ENCODE measurements around the gene GABRG3. TPM values are rescaled to one million over a fixed set of nuclear protein-coding genes. Genes with fewer than 3 reads are reported as not detected.

The GABRG3 gene
- total RNA-seq, 2 experiments from 2014 or later: not detected

DNA sequence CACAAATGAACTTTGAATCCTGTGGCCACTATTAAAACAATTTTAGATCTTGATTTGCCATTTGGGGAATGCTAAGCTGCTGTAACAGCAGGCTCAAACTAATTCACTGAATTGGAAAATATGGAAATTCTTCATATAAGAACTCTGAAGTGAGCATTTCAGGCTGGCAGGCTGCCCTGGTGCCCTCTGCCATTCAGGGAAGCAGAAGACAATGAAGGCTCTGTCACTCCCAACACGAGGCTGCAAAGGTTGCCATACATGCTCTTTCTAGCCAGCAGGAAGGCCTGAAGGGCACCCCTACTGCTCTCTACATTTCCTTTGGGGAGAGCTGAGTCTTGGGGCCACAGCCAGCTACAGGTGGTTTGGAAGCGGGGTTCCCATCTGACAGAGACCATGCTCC, 88.0 kb downstream of the GABRG3 start:
- DNase-seq: no peak
- H3K36me3 Mint-ChIP-seq (ENCODE audit: low read depth): no peaks in the 10 kb centered on the region
- CTCF ChIA-PET: no interaction called here
- POLR2A ChIA-PET: no interaction called here
- peaks cover 12% of the 10 kb centered on the region for H3K9me3 Mint-ChIP-seq
- no peak overlapping the region for H3K4me3 Mint-ChIP-seq
- H3K27me3 Mint-ChIP-seq: no peaks in the 10 kb centered on the region
- H3K4me1 Mint-ChIP-seq: no peaks in the 10 kb centered on the region
- no peak overlapping the region for H3K27ac Mint-ChIP-seq

DNA sequence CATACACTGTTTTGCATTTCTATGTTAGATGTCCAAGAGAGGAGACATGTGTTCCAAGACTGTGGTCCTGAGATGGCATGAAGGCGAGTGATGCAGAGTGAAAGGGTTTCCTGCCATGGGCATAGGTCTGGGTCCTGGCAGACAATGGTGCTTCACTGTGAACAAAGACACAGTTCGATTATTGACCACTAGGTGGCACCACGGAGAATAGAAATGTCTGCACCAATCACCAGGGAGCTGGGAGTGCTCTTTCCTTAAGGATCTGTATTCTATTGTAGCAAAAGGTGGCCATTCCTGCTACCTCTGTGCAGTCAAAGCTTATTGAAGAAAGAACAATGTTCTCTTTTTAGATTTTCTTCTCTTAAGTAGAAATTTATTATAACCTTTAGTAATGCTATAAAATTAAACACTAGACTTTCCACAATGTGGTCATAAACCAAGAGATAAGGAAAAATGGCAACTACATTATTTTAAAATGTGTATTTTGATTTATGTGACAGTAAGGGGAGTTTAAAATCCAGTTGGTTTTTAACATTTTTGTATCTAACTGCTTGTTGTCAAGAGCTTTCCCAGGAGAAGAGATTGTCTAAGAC, 88.7 kb downstream of the GABRG3 start:
- Mint-ChIP-seq H3K4me3 (no peak overlapping the region), H3K4me1 (no peaks in the 10 kb centered on the region), H3K27ac (no peak overlapping the region), H3K27me3 (no peaks in the 10 kb centered on the region), H3K36me3 (ENCODE audit: low read depth) (no peaks in the 10 kb centered on the region), H3K9me3 (peaks cover 12% of the 10 kb centered on the region)
- ChIA-PET CTCF (interaction anchor here (0.7 to 1.0 kb wide), 4 partner anchors 10 to 83 kb away, joined by 3 to 4 read pairs (median 4); no protein-coding TSS in a partner anchor), POLR2A (no interaction called here)
- peak; percentile 17 for DNase-seq

DNA sequence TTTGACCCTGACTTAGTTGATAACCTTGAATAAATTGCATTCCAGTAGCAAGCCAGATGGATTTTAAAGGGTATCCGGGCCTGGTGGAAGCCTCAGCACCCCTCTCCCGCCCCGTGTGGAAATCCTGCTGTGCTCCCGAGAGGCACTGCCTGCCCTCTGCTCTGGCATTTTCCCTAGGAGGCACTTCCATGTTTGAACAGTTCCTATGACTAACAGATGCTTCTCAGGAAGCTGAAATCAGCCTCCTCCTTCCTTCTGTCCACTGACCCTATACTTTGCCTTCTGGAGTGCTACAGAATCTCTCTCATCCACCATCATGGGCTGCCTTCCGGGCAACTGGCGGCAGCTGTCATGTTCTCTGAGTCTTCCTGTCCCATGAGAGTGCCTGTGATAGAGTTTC, 90.8 kb downstream of the GABRG3 start:
- Mint-ChIP-seq H3K4me3 (no peak overlapping the region), H3K36me3 (ENCODE audit: low read depth) (no peaks in the 10 kb centered on the region), H3K27me3 (no peaks in the 10 kb centered on the region), H3K4me1 (no peaks in the 10 kb centered on the region), H3K27ac (no peak overlapping the region), H3K9me3 (peaks cover 17% of the 10 kb centered on the region)
- ChIA-PET CTCF (no interaction called here), POLR2A (no interaction called here)
- DNase-seq: no peak

DNA sequence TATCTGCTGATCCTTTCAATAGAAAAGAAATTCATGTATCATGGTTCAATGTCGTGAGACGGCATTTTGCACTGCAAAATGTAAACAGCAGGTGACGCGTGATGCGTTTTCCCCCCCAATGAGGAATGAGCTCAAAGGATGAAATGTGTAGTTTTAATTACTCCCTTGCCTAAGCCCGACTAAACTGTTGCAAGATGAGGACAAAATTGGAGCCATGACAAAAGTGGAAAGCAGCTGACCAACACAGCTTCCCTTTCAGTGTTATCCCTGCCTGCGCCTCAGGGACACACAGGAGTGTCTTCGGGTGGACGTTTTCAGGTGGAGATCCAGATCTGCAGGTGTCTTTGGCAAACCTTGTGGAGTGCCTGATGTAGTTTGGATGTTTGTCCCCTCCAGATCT, 92.0 kb downstream of the GABRG3 start:
- POLR2A ChIA-PET: no interaction called here
- CTCF ChIA-PET: no interaction called here
- Mint-ChIP-seq H3K9me3 (peaks cover 26% of the 10 kb centered on the region), H3K4me1 (no peaks in the 10 kb centered on the region), H3K4me3 (no peak overlapping the region), H3K36me3 (ENCODE audit: low read depth) (no peaks in the 10 kb centered on the region), H3K27ac (no peak overlapping the region), H3K27me3 (no peaks in the 10 kb centered on the region)
- no peak for DNase-seq

DNA sequence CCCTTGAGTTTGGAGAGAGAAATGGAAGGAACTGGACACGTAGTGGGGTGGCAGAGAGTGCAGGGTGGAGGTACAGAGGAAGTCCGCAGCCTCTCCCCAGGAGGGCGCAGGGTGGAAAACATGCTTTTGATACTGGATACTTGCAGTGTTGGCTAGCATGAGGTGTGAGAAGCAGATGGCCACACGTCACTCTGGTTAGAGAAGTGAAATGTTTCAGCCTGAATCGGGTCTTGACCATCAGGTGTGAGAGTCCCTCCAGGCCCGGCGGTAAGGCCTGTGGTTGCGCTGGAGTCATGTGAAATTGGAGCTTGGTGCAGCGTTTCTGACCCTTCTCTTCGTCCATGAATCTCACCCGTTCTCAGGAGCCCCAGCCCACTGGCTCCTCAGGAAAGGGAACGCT, 93.1 kb downstream of the GABRG3 start:
- ChIA-PET POLR2A (no interaction called here), CTCF (no interaction called here)
- H3K27me3 Mint-ChIP-seq: no peaks in the 10 kb centered on the region
- DNase-seq: no peak
- no peak overlapping the region for H3K4me3 Mint-ChIP-seq
- H3K9me3 Mint-ChIP-seq: peaks cover 30% of the 10 kb centered on the region
- no peaks in the 10 kb centered on the region for H3K36me3 Mint-ChIP-seq (ENCODE audit: low read depth)
- no peak overlapping the region for H3K27ac Mint-ChIP-seq
- no peaks in the 10 kb centered on the region for H3K4me1 Mint-ChIP-seq

DNA sequence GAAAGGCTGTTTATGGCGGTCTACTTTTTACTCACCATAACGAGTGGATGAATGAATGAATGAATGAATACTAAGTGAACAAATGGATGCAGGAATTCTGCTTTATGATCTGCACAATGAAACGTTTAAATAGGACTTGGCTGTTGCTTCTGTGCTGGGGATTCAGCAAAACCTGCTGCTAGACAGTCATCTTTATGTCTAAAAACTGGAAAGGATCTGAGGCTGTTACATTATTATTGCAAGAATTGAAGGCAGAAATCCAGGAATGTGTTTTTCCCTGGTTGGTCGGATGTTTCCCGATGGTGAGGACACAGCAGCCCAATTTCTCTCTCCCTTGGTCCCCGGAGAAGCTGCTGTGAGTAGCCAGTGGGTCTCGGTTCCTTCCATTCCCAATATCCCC, 94.2 kb downstream of the GABRG3 start:
- H3K9me3 Mint-ChIP-seq: peaks cover 37% of the 10 kb centered on the region
- no peaks in the 10 kb centered on the region for H3K36me3 Mint-ChIP-seq (ENCODE audit: low read depth)
- H3K27me3 Mint-ChIP-seq: no peaks in the 10 kb centered on the region
- no peak for DNase-seq
- ChIA-PET POLR2A (no interaction called here), CTCF (no interaction called here)
- H3K4me3 Mint-ChIP-seq: no peak overlapping the region
- no peaks in the 10 kb centered on the region for H3K4me1 Mint-ChIP-seq
- H3K27ac Mint-ChIP-seq: no peak overlapping the region

DNA sequence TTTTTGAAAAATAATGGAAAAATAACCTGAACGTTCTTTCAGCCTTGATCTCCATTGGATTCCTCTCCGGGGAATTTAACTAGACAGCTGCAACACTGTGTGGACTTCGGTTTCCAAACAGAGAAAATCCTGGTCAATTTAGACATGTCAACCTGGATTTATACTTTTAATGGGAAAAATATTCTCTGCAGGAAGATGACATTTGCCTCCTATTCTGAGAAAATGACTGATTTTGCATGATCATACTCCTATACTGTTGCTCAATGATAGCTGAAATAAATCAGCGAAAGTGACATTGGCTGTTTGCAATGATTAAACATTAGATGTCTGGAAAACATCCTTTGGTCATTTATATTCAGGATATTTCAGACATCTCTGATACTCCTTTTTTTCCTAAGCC, 94.8 kb downstream of the GABRG3 start:
- no peaks in the 10 kb centered on the region for H3K36me3 Mint-ChIP-seq (ENCODE audit: low read depth)
- ChIA-PET POLR2A (no interaction called here), CTCF (no interaction called here)
- no peaks in the 10 kb centered on the region for H3K27me3 Mint-ChIP-seq
- DNase-seq: no peak
- H3K9me3 Mint-ChIP-seq: peaks cover 38% of the 10 kb centered on the region
- no peak overlapping the region for H3K27ac Mint-ChIP-seq
- H3K4me3 Mint-ChIP-seq: no peak overlapping the region
- no peaks in the 10 kb centered on the region for H3K4me1 Mint-ChIP-seq

DNA sequence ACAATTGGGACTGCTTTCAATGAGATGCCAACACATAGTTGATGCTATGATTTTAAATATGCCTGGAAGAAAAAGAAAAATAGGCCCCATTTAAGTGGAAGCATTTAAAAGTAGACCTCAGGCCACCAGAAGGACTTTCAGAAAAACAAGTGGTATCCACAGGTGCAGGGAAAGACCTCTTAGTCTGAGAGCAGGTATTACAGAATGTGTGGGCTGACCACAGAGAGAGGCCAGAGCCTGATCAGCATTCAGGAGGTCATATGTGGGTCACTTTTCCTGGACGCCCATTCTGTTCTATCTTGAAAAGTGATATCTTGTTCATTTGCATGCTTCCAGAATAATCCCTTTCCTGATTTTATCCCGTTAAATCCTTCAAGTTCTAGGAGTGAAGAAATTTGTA, 95.5 kb downstream of the GABRG3 start:
- no peak overlapping the region for H3K4me3 Mint-ChIP-seq
- no peaks in the 10 kb centered on the region for H3K4me1 Mint-ChIP-seq
- ChIA-PET CTCF (no interaction called here), POLR2A (no interaction called here)
- DNase-seq: no peak
- no peaks in the 10 kb centered on the region for H3K36me3 Mint-ChIP-seq (ENCODE audit: low read depth)
- no peak overlapping the region for H3K27ac Mint-ChIP-seq
- H3K27me3 Mint-ChIP-seq: no peaks in the 10 kb centered on the region
- H3K9me3 Mint-ChIP-seq: peaks cover 41% of the 10 kb centered on the region

DNA sequence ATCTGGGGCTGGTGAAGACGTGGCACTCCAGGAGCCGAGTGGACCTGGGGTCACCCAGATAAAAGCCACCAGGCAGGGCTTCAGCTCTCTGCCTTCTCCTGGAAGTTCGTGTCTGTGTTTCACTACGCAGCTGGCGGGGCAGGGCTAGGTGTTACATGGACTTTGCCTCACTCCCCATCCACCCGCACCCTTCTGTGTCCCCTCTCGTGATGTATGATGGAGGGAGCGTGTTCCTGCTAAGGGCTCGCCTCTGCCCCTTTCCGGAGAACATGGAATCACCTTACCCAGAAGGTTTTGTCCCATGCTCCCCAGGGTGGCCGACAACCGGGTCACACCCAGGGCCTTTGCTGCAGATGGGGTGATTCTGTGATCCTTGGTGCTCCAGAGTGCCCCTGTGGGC, 96.2 kb downstream of the GABRG3 start:
- POLR2A ChIA-PET: no interaction called here
- CTCF ChIA-PET: no interaction called here
- Mint-ChIP-seq H3K36me3 (ENCODE audit: low read depth) (no peaks in the 10 kb centered on the region), H3K9me3 (peaks cover 41% of the 10 kb centered on the region), H3K4me1 (no peaks in the 10 kb centered on the region), H3K4me3 (no peak overlapping the region), H3K27ac (no peak overlapping the region), H3K27me3 (no peaks in the 10 kb centered on the region)
- no peak for DNase-seq

DNA sequence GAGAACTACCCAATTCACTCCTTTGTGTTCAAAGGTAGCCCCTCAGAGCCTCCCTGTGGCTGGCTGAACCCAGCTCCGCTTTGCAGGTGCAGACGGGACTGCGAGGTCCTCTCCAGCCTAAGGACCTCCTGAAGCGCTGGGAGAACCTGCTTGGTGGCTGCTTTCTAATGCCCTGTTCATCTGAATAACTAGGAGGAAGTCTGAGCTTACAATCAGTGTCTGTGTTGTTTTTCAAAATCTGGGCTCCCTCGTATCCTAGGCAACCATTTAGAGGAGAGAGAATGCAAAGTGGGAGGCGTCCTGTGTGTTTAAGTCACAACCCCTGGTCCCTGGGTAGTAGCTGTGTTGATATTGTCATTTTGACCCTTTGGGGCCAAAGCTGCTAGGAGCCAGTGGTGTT, 99.9 kb downstream of the GABRG3 start:
- ChIA-PET POLR2A (no interaction called here), CTCF (no interaction called here)
- H3K9me3 Mint-ChIP-seq: peaks cover 49% of the 10 kb centered on the region
- no peak overlapping the region for H3K27ac Mint-ChIP-seq
- H3K4me3 Mint-ChIP-seq: no peak overlapping the region
- no peak for DNase-seq
- no peaks in the 10 kb centered on the region for H3K4me1 Mint-ChIP-seq
- no peaks in the 10 kb centered on the region for H3K27me3 Mint-ChIP-seq
- H3K36me3 Mint-ChIP-seq (ENCODE audit: low read depth): no peaks in the 10 kb centered on the region

DNA sequence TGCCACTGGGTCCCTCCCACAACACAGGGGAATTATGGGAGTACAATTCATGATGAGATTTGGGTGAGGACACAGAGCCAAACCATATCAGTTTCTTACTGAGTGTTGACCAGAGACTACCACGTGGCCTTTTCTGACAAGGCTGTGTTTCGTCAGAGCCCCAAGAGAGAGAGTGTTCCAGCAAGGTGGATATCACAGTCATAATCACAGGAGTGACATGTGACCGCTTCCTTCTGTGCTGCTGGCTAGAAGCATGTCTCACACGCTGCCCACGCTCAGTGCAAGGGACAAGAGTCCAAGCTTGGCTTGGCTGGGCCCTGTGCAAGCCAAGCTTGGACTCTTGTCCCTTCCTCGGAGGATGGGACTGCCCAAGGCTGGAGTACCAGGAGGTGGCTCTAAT, 103.2 kb downstream of the GABRG3 start:
- no peak for DNase-seq
- POLR2A ChIA-PET: no interaction called here
- H3K4me1 Mint-ChIP-seq: no peaks in the 10 kb centered on the region
- no peak overlapping the region for H3K27ac Mint-ChIP-seq
- no peak overlapping the region for H3K4me3 Mint-ChIP-seq
- H3K36me3 Mint-ChIP-seq (ENCODE audit: low read depth): no peaks in the 10 kb centered on the region
- CTCF ChIA-PET: no interaction called here
- no peaks in the 10 kb centered on the region for H3K27me3 Mint-ChIP-seq
- H3K9me3 Mint-ChIP-seq: peaks cover 31% of the 10 kb centered on the region

DNA sequence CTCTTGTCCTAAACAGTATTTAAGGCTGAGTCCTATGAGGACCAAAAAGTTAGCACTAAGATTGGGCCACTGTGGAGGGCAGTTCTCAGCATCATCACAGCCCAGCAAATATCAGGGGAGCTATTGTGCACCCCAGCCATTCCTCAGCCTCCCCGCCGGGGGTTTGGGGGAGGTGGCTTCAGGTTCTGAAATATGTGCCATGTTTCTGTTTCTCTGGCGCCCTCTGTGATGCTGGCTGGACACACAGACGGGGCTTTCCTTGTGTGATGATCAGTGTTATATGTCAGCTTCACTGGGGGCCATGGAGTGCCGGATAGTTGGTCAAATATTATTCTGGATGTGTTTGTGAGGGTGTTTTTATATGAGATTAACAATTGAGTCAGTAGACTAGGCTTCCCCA, 106.8 kb downstream of the GABRG3 start:
- DNase-seq: no peak
- Mint-ChIP-seq H3K4me1 (no peaks in the 10 kb centered on the region), H3K9me3 (peaks cover 13% of the 10 kb centered on the region), H3K36me3 (ENCODE audit: low read depth) (no peaks in the 10 kb centered on the region), H3K4me3 (no peak overlapping the region), H3K27ac (no peak overlapping the region), H3K27me3 (no peaks in the 10 kb centered on the region)
- ChIA-PET CTCF (no interaction called here), POLR2A (no interaction called here)

DNA sequence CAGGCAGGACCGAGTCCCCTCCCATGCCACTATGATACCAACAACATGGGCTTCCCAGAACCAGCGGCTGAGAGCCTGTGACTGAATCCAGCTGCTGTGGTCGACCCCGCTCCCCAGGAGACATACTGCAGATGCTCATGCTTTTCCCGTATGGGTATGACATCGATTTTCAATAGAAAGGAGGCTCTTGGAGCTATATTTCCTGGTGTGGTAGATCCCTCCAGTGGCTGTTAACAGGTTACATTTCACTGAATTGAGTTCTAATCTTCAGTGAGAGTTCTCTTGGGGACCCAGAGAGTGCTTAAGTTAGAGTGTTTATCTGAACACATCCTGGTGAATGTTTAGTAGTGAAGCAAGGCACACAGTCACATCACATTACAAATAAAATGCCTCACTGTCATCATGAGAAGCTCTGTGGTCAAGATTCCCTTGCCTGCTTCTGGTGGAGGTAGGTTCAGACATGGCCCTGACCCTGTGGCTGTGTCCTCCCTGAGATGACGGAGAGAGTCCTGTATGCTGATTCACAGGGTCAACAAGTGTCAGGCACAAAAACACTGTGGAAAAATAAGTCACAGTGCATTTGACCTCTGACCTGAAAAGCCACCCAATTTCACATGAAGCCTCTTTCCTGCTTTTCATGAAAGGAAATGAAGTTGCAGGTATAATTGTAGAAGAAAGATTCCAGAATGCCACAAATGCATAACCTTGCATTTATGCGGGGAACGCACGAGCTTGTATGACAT, 110.9 kb downstream of the GABRG3 start:
- no peaks in the 10 kb centered on the region for H3K36me3 Mint-ChIP-seq (ENCODE audit: low read depth)
- H3K4me1 Mint-ChIP-seq: no peaks in the 10 kb centered on the region
- no peaks in the 10 kb centered on the region for H3K9me3 Mint-ChIP-seq
- no peak overlapping the region for H3K27ac Mint-ChIP-seq
- DNase-seq: no peak
- no peaks in the 10 kb centered on the region for H3K27me3 Mint-ChIP-seq
- no peak overlapping the region for H3K4me3 Mint-ChIP-seq
- ChIA-PET CTCF (no interaction called here), POLR2A (no interaction called here)

DNA sequence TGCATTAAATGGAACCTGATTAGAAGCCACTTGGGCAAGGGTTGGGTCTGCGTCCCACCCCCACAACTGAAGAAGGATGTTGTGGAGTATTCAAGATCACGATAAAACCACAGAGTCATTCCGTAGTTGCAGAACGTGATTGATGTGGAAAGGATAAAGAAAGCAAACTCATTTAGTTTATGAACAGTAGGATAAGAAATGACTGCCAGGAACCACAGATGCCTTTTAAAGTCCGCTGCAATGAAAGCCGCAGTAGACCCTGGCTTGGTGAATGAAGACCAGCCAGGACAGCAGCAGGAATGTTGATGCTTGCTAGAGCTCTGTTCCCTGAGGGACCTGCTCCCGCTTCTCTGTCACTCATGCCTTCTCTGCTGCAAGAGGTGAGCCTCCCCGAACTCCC, 111.5 kb downstream of the GABRG3 start:
- CTCF ChIA-PET: no interaction called here
- Mint-ChIP-seq H3K4me1 (no peaks in the 10 kb centered on the region), H3K36me3 (ENCODE audit: low read depth) (no peaks in the 10 kb centered on the region), H3K4me3 (no peak overlapping the region), H3K27ac (no peak overlapping the region), H3K9me3 (no peaks in the 10 kb centered on the region), H3K27me3 (no peaks in the 10 kb centered on the region)
- POLR2A ChIA-PET: no interaction called here
- DNase-seq: no peak
